HG03066 (cell line): ENCODE data around the gene GCK.

ENCODE experiments used
- ATAC-seq: cut with Tn5 transposase; IDR thresholded peaks from one replicate; pipeline ENCODE4 v1.9.1; 2021; ENCODE audit warnings: low read depth; ENCODE audit not compliant: unreplicated experiment

Gene GCK

DNA sequence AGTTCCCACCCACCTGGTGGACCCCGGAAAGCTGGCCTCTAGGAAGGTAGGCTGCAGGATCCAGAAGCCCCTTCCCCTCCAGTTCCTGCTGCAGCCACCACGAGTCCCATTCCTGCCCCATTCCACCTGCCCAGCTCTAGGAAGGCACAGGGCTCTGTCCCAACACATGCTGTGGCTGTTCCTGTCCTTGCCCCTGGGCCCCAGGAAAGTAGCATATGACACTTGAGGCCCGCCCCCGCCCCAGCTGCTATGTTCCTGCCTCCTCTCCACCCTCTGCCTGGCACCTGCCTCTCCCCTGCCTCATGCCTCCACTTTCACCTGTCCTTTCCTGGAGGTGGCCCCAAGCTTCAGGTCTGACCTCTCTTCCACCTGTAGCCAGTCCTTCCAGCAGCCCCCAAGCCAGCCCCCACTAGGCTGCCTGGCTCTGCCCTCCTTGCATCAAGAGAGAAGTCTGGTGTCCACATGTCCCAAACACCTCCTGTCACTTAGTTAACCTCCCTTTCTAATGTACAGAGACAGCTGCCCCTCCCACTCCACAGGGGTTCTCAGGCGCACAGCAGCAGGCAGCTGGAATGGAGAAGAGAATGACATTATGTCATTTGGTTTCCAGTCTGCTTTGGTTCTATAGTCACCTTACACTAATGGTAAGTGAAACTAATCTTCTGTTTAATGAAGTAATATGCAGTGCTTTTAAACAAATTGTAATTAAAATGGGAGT lies 34.3 kb upstream of the GCK start:
- ATAC-seq = no peak

DNA sequence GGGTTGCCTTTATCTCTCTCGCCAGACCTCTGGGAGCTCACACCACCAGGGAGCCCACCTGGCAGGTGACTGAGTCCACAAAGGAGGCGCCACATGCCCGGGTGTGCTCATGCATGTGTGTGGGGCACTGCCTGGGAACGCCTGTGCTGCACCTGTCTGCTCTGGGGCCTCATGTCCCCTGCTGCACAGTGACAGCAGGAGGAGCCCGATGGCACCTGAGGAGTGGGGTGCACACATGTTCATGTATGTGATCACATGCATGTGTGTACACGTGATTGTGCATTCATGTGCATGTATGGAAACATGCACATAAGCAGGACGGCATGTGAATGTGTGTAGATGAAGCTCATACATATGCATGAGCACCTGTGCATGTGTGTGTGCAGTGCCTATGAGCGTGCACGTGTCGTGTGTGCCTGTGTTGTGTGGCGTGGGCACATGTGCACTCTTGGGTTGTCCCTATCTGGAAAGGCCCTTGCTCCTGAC lies 33.6 kb upstream of the GCK start:
- no peak for ATAC-seq

DNA sequence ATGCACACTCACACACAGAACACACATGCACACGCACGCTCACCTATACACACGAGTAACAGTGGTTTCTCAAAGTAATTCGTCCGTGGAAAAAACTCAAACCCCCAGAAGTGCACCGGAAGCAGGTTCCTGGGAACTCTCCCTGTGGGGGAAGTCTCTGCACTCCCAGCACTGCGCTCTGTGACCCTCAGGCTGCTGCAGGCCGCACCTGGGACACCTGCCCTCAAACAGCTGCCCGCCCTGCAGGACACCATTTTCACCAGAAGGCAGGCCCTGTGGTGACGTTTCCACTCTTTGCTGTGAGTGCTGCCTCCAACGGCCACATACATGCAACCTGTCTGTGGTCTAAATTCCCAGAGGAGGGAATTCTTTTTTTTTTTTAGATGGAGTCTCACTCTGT lies 32.8 kb upstream of the GCK start:
- no peak for ATAC-seq

DNA sequence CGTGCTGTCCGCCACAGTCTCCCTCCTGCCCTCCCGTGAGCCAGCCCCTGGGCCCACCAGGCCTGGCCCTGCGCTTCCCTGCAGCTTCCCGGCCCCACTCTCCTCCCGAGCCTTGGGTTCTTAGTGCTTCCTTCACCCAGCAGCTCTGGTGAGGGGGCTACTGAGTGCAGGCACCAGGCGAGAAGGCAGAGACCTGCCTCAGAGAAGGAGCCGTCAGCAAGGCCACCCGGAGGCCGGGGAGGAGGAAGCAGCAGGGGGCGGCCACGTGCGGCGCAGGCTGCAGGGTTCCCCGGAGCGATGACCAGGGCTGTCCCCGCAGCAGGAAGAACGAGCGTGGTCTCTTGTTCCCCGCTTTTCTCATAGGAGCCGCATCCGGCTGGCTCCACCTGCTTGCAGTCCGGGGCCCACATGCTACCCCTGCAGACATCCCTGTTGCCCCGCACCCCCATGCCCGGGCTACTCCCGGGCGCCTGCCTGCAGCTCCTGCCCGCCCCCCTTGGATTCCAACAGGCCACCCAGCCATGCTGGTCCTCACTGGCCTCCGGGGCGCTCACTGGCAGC lies 32.1 kb upstream of the GCK start:
- ATAC-seq = no peak

DNA sequence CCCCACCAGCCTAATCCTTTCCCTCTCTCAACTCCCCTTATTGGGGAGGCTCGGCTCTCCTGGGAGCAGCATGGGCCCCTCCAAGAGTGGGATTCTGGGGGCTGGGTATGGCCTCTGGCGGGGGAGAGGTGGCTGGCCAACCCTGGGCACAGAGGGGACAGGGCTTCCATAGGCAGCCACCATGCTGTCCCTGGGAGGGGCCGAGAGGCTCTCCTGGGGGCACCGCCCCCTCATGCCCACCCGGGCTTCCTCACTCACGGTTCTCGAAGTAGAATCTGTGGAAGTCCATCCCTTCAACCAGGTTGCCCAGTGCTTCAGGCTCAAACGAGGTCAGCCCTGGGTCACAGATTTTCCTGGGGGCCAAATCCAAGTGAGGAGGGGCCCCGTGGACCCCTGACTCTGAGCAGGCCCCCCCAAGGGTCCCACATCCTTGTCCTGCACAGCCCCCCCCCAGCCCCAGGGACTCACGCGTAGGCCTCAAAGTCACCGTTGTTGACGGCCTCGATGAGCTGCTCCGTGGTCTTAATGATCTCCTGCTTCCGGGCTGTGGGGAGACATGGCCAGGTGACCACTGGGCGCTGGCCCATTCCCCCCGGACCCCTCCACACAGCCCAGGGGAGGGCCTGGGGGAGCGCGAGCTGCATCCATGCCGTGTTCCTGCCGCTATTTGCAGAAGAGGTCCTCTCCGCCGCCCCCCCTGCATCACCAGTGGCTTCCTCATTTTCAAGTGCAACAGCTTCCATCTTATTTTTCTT lies 31.3 kb upstream of the GCK start:
- ATAC-seq = no peak

DNA sequence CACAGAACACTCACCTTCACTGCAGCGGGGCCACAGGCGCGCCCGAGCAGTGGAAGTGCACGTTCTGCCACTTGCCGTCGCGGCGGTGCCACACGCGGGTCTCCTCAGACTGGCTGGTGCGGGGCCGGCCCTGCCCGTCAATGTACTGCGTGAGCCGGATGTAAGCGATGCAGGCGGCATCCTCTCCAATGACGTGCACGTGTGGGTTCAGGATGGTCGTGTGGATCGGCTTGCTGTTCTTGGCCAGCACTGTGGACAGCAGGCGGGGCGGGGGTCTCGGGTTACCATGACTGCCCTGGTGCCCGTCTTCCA lies 30.8 kb upstream of the GCK start:
- no peak for ATAC-seq

DNA sequence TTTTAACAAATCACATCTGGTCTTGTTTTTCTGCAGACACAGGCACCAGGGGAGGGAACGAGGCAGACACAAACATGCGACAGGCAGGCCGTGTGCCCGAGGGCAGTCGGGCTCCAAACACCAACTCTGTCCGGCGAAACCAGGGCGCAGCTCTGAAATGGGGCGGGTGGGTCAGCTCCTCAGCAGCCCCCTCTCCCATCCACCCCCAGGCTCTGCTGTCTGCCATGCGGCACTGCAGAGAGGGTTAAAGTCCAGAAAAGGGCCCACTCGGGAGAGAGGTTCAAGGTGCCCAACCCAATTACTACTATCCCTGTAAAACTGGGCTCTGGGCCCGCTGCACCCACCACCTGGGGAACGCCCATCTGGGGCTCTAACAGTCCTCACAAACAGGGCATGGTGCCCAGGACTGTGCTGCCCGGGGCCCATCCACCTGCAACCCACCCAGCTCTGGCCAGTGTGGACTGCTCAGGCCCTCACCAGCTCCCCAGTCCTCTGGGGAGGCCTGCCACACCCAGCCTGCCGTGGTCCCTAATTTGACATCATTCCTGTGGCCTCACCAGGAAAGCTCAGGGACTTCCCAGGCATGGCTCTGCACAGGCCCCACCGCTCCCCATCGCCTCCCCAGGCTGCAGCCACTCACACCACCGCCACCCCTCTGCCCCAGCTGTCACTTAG lies 30.3 kb upstream of the GCK start:
- ATAC-seq = no peak

DNA sequence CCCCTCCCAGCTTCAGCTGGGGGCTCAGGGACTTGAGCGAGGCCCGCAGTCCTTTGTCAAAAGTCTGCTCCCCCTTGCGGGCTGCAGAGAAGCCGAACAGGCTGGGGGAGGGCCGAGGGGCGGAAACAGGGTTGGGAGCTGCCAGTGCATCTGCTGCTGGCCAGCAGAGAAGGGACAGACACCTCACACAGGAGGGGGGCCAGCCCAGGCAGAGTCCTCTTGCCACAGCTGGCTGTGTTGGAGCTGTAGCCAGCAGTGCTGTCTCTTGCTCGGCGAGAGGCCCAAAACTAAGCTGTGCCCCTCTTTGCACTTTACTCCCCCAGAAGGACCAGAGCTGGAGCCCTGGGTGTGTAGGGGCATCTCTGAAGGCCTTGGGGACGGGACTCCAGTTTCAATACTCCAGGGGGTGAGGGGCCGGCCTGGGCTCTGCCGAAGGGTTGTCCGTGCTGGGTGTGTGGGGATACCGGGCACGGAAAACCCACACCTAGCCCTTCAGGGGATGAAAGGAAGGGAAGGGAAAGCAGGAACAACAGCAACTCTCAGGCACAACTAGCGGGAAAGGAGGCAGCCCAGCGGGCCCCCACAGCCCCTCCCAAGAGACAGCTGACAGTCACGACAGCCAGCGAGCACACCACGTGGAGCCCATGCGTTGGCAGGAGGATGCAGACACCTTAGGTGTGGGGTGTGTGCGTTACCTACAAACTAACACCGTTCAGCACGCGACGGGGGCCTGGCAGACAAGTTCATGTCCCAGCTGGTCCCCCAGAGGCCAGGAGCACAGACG lies 29.4 kb upstream of the GCK start:
- ATAC-seq = no peak

DNA sequence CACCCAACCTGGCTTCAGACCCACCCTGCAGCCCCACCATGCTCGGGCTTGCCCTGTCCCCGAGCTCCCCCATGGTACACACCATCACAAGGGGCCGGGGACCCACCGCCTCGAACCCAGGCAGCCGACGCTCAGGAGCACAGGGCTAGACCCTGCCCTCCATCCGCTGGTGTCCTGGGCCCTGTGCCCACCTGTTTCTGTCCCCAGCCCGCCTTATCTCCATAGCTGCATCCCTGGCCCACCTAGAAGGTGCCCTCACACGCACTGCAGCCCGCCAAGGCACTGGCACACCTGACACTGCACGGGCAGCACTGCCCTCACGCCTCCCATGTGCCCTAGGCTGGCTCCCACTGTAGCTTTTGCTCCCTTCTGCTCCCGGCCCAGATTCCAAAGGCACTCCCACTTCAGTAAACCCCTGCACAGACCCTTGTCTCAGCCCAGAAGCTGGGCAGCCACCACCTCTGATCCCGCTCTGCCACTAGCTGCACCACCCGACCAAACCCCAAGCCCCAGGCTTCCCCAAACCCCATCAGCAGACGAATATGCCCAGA lies 28.7 kb upstream of the GCK start:
- ATAC-seq = no peak

DNA sequence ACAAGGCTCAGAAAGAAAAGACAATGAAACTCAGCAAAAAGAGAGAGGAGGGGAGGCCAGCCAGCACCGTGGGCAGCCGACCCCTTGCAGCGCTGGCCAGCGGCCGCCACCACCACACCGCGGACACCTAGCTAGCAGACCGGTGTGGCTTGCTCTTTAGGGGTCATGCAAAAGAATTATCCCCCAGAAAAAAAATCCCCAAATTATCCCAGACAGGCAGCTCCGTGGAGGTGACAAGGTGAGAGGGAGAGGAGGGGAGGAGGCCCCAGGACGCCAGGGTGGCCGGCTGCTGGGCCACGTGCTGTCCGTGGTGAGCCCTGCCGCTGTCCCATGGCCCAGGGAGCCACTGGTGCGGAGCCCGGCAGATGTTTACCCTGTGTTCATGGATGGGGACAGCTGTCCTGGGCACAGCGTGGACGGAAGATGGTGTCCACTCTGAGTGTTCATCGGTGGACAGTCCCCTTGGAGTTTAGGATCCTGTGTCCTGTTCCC lies 28.0 kb upstream of the GCK start:
- ATAC-seq = no peak

DNA sequence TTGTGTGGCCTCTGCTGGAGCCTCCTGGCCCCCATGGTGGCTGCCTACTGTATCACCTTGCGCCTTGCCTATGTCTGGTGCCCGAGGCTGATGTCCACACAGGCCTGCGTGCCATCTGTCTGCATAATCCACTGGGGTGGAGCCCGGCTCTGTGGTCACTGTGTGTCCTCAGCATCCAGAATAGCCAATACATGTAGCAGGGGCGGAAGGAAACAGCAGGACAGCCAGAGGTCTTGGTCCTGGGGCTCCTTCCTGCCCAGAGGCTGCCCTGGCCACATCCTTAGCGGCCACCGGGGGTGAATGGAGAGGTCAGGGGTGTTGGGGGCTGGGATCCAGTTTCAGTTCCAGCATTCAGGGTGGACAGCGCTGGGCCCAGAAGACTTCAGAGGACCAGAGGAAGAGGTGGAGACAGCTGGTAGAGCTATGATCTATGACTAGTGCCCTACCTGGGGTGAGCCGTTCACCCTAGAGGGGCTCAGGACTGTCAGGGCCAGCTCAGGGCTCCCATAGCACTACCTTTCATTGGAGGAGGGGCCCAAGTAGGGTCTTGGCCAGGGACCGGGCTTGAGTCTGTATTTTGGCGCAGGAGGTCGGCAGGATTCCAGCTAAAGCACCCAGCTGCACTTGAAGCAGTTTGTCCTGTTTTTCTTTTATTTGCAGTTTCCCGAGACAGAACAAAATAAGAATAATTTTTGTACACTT lies 27.4 kb upstream of the GCK start:
- no peak for ATAC-seq

DNA sequence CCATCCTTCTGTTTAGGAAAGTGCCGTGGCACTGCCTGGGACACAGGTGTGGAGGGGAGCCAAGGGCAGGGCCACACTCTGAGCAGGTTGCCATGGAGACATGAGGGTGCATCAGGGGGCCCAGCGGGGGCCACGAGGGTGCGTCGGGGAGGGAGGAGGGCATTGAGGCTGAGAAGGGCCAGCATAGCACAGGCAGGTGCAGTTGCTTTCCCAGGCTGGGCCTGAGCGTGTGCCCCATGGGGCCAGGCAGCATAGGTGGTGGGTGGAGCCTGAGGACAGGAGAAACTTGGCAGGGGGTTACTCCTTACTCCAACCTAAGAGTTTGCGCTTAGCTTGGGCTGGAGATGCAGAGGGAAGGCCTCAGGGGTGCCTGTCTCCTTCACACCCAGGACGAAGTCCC lies 26.8 kb upstream of the GCK start:
- ATAC-seq = no peak

DNA sequence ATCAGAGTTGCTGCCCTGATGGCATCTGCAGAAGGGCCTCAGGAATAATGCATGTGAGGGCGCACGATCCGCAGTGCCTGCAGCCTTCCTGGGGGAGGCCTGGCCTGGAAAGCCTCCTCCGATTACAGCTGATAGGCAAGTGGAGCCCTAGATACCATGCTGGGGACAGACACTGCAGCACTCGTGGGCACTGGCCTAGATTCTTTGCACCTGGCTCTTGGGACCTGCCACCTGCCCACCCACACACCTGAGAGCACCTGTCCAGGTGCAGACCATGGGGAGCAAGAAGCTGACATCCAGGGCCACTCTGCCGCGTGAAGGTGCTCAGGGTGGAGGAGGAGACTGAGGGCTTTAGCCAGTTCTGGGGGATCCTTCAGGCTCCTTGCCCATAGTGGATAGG lies 26.3 kb upstream of the GCK start:
- ATAC-seq = no peak

DNA sequence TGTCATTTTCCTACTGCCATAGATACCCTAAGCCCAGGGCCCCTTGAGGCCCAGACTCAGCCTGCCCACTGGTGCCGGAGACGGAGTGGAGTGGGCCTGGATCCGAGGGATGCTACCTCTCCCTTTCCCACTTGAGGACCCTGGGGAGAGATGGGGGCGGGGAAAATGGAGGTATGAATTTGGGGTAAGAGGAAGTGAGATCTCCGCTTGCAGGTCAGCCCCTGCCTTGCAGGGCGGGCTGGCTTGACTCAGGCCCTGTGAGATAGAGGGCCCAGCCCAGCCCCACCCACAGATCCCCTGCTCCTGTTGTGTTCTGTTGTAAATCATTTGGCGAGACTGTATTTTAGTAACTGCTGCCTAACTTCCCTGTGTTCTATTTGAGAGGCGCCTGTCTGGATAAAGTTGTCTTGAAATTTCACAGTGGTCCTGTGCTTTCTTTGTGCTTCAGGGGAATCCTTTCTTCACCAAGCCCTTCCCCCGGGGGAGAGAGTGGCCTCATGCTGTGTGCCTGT lies 24.7 kb upstream of the GCK start:
- ATAC-seq = no peak

DNA sequence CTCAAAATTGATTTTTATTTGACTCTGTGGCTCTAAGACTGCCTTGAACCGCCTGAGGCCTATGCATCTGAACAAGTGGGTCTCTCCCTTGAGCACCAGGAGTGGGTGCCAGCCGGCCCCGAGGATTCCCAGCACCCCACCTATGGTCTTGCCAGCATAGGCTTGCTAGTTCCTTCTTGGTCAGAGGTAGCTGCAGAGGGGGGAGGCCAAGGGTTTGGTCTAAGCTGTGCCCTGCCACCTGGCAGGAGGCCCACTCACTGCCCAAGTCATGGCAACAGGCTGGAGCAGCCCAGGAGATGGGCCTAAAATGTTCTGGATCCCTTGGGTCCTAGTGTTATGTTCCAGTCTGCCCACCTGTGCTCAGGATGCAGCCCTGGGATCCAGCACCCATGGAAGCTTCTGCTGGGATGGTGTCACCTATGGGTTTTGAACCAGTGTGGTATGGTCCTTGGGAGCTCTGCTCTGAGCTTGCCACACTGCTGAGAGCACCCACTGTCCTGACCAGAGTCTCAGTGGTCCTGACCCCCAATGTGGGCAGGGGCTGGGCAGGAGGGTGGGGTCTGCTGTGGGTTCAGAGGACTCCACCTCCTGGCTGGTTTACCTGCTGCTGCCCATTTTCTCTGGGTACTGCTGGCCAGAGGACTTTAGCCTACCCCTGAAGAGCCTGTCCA lies 24.1 kb upstream of the GCK start:
- ATAC-seq = no peak

DNA sequence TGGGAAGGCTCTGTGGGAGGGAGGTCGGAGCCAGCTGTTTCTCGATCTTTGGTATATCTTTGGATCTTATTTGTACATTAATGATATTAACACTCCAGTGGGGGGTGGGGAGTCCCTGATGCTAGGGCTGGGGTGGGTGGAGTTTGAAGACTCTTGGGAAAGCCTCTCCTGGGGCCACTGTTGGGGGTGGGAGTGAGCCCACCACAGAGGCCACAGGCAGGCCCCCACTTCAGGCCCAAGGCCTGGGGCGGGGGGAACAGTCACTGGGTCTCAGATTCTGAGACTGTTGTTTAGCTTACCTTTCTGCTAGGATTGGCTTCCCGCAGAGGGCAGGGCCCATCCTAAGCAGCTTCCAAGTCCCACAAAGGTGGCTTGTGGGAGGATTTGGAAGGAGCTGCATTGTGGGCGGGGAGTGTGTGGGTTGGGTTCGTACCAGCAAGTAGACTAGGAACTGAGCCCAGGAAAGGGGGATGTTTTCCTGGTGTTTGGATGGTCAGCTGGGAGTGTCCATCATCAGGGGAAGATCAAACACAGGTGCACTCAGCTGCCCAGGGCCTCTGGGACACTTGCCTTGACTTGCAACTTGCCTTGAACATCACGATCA lies 23.4 kb upstream of the GCK start:
- ATAC-seq = no peak

DNA sequence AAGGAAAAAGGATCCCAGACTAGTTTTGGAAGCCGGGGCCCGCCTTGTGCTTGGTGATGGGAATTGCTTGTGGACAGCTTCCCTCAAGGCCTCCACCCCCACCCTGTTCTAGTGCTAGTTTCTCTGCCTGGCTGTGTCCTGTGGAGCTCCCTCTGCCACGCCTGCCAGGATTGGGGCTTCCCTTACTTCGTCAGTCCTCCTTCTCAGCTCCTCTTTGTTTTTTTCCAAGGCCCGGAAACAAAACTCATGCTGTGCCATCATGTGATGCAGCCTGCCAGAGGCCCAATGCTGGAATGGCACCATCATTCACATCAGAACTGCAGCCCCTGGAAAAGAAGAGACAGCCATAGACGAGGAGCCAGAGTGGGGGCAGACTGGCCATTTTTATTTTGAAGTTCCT lies 22.8 kb upstream of the GCK start:
- ATAC-seq = no peak

DNA sequence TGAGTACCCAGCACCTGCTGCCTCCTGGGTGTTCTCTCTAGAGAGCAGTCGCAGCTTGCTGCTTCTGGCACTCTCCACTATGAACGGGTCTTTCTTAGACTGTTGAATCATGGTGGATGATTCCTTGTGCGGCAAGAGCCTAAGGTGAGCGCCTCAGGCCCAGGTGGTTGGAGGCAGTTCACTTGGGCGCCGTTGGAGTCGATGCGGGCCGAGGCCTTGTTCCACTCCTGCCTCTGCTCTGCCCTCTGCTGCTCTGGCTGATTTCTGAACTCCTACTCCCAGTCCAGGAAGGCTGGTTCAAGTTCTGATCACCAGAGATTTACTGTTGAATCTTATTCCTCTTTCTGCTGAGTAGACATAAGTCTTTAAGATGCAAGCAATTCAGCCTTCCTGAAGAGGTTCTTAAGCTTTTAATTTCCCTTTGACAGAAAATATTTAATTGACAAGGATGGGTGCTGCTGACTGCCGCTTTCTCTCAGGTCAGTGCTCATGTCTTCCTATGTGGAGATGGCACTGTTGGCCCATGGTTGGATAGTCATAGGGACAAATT lies 22.0 kb upstream of the GCK start:
- ATAC-seq = no peak
